Mucosa of gallbladder (tissue), 1 donor: ENCODE results near the gene ZRANB3. TPM values are rescaled to one million over a fixed set of nuclear protein-coding genes. Genes with fewer than 3 reads are reported as not detected.
A peak's percentile ranks its signal among the peaks of the same experiment; 100 is the strongest.

Experiments used
- DNase-seq: peaks from one replicate; pipeline ENCODE4 v3.0.0-alpha.2; 2020; ENCODE audit warnings: low spot score
- total RNA-seq: library from RNA; stranded (reverse); gene quantifications from one replicate; pipeline ENCODE4 v1.2.1, GENCODE V29; 2021
- donor health status: DM: no; HTN: no; CAD: no.

Gene ZRANB3
- total RNA-seq, 1 donor from 2014 or later = 4.8 TPM

DNA sequence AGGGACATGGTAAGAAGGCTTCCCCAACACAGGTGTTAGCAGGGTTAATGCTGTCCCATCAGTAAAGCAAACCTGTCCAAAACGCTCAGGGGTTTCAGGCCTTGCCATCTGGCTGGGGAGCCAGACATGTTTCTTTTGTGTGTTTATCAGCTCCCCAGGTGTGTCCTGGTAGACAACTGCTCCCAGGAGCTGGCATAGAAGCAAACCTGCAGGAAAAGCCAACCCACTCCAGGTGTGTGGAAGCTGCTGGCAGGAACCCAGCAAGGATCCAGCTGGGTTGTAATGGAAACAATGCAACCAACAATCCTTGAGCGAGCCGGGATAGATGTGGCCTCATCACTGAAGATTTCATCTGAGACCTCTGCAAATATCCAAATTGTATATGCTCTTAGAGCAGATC is 355.8 kb downstream of the ZRANB3 start:
- DNase-seq = no peak

DNA sequence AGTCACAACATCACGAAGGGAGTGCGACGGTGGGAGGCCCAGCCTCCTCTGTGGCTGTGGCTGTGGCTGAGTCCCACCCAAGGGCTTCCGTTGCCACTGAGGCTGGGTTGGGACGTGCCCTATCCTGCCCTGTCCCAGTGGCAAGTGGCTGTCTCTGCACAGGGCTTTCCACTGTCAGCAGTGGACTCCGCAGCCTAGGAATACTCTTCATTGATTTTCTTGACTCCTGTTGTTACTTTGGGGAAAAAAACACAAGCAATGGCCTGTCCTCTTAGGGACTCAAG is 356.3 kb downstream of the ZRANB3 start:
- DNase-seq = no peak

DNA sequence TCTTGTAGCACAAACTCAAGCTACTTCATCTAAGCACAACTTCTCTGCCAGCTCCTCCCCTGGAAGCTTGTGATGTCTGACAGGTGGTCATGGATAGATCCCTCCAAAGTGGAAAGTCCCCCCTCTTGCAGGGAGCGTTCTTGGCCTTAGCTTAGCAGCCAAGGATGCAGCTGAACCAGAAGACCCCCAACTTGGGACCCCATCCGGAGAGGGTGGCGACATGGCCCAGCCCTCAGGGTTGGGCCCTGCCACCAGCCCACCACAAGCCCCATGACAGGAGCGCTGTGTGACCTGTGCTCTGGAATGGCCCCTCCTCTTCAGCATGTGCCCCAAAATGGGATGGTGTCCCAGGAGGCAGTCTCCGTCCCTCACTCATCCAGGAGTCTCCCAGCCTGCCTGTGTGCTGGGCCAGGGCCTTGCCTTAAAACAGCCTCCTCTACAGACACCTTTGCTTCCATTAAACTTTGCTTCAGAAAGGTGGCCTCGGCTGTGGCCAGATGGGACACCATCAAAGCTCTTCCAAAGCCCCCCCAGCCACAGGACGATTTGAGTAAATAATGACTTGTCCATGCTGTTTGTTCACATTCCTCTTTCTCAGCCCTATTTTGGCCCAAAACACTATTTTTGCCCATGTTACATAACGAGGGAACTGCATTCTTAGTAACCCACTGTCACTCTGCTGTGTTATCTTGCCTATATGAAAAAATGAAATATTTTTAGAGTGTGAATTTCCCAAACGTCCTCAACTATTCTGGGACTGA is 356.8 kb downstream of the ZRANB3 start:
- DNase-seq = no peak

DNA sequence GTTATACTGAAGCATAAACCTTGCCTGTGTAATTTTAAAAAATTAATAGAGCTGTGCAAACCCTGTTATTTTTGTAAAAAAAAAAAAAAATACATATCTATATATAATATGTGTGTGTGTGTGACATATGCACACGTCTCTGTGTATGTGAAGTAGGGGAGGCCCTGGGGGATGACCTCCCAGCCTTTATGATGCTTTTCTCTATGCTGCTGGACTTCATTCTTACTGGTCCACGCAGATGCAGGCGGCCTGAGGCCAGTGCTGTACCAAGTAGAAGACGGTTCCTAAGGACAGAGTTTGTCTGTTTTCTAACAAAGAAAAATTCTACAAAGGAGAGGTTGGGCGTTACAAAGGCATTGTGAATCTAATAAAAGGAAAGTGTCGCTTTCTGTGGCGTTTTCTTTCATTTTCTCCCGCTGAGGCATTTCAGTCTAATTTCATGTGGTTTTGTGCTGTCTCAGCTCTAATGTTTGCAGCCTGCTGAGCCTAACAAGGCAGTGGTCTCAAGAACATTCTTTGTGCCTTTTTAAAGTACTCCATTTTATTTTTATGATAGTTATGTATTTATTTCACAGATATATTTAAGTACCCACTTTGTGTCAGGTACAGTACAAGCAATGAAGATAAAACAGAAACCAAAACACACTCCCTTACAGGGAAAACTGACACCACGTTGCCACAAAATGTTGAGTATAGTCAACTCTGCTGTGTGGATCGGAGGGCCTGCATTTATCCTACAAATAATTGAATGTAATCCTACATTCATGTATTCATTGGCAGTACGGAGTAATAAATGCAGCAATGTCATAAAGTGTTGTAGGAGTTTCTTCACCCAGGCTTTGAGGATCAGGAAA is 360.9 kb downstream of the ZRANB3 start:
- no peak for DNase-seq

DNA sequence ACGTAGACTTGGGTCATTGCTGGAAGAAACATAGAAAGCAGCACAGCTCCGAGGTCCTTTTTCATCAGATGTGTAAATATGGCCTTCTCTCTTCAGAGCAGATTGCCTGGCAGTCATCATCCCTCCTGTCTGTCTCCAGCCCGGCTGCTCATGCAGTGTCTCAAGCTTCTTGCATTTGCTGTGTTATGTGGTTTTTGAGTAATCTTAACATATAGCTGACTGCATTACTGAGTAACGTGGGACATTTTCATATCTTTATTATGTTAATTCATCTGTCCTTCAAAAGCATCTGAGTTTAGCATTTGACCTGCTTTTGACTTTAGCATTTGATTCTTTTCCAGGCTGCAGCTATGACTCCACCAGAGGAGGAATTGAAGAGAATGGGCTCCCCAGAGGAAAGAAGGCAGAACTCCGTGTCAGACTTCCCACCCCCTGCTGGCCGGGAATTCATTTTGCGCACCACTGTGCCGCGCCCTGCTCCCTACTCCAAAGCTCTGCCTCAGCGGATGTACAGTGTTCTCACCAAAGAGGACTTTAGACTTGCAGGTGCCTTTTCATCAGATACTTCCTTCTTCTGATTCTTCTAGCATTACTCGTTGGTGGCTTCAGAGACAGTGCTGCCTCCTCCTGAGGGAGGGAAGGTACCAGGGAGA is 362.7 kb downstream of the ZRANB3 start:
- peak; percentile 45 for DNase-seq

DNA sequence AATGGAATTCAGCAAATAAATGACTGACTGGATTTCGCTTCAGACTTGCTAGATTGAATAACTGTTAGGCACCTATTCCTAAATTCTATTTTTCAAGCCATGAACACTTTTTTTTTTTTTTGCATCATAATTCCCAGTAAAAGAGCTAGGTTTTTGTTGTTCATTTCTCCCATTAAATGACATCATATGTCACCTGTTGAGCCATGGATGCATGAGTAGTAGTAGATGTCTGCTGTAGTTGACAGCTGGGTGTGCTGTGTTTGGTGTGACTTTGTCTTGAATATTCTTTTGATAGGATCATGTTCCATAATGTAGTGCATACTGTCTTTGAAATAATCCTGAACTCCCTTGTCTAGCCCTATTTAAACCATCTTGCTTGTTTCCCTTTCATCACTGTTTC is 363.7 kb downstream of the ZRANB3 start:
- no peak for DNase-seq

DNA sequence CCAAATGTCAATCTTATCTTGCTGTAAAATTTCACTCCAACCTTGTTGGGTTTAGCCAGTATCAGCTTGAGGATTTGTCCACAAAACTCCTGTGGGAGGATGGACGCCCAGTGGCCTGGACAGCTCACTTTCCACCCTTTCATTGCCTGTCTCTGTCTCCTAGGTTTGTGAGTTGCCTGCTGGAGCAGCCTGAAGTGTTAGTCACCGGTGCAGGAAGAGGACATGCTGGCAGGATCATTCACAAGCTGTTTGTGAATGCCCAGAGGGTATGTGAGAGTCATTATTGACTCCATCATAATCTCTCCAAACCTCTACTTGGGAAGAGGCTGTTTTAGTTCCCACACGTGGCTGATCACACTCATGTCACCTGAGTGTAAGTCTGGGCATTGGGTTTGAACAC is 366.6 kb downstream of the ZRANB3 start:
- no peak for DNase-seq

DNA sequence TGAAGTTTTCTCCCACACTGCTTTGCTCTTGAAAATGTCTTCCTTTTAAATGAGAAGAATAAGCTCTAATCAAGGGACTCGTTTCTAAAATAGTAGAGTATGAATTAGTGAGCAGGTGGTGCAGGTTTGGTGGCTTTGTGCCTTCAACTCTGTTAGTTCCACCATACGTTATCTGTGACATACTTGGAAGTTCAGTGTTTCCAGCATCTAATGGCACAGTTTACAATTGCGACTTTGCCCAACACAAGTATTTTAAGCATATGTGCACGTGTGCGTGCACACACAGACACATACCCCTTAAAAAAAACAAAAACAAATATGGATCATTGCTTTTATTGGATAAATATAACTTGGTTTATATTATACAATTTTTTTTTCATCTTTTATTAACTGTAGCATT is 367.1 kb downstream of the ZRANB3 start:
- DNase-seq = no peak

DNA sequence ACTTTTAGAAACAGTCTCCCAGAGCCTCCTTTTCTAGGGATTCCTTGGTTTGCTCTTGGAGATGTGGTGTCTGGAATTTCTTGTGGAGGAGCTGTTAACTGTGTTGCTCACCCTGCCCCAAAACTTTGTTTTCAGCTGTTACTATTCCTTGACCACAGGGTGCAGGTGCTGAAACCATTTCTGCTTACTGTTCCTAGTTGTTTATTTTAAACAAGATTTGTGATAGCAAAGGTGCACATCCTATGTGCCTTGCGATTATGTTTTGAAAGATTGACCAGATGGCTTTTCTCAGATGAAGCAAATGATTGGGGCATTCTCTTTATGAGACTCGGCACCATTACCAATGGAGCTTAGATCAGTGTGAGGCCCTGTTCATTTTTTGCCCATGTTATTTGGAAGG is 367.7 kb downstream of the ZRANB3 start:
- no peak for DNase-seq

DNA sequence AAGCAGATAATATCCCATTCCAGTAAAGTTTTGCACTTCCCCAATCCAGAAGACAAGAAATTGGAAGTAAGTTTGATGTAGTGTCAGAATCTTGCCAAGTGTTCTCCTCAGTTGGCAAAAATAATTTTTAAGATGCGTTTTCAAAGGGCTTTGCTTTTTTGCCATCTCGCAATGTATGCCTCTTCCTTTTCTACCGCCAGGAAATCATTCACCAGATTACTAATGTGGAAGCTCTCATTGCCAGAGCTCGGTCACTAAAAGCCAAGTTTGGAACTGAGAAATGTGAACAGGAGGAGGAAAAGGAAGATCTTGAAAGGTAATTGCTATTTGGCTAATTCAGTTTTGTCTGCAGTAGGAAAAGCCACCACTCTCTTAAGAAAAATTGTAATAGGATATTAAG is 368.2 kb downstream of the ZRANB3 start:
- no peak for DNase-seq

DNA sequence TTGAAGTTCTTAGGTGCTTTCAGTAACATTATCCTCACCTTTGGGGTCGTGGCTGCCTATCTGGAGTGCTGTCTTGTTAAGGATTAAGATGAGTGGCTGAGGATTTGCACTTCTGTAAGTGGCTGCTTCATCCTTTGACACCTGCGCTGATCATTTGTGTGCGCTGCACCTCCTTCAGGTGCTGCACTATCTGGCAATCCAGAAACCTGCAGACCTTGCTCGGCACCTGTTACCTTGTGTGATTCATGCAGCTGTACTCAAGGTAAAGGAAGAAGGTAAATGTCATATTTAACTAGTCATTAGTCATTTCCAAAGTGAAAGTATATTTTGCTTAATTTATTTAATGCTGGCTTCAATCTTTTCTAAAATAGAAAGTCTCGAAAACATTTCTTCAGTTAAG is 368.6 kb downstream of the ZRANB3 start:
- DNase-seq = no peak

DNA sequence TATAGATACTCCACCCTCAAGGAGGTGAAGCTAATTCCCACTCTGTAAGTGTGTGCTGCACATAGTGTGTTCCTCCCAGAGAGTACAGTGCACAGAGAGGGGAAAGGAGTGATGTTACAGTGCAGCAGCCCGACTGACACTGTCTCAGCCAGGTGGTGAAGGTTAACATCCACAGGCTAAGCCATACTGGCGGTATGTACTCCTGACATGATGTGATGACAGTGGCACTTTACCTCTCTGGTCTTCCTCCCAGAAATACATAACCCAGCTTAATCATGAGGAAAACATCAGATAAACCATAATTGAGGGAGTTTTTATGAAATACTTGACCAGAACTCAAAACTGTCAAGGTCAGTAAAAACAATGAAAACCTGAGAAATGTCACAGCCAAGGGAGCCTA is 371.8 kb downstream of the ZRANB3 start:
- DNase-seq = no peak

DNA sequence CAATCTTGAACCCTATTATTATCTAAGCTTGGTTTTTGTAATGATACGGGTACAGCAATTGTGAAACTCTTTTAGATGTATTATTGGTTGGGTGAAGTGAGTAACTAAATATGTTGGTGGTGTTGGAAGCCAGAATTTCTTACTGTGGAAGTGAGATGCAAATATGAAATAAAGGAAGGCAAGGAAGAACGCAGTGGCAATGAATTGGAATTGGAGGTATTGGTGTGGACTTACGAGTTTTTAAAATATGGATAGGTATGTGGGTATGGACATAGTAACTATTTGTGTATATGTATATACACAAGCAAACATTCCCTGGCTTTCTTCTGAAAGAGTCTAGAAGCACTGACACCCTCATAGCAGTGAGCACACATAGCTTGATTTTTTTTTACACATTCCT is 373.2 kb downstream of the ZRANB3 start:
- DNase-seq = no peak

DNA sequence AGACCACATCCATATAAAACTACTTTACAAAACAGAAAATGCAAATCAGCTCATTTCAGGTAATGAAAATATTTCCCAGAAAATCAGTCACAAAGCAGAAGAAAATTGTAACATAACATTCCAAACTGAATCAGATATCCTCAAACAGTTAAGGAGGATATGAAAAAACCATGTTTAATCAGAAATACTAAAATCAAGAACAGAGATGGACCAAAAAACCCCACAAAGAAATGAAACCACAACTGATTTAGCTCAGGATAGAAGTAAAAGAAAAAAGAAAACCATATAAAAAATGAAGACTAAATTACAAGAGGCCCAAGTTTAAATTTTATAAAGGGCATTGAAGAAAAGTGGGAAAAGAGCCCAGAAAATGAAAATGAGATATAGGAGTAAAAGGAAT is 376.1 kb downstream of the ZRANB3 start:
- DNase-seq = no peak

DNA sequence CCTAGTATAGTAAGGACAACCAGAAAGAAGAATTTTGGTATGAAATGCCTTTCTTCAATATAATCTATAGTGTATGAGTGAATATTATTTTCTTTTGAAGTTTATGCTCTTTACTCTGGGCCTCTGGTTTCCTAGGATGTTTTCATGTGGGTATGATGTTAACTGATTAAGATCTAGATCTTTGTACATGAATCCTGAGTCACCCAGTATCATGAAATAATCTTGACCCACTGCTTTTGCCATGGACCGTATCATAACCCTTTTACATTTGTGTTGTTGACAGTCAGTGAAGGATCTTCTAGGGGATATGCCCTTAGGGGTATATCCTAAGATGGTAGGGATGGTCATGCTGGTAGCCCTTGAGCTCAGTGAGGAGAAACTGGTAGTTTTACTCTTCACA is 378.7 kb downstream of the ZRANB3 start:
- no peak for DNase-seq

DNA sequence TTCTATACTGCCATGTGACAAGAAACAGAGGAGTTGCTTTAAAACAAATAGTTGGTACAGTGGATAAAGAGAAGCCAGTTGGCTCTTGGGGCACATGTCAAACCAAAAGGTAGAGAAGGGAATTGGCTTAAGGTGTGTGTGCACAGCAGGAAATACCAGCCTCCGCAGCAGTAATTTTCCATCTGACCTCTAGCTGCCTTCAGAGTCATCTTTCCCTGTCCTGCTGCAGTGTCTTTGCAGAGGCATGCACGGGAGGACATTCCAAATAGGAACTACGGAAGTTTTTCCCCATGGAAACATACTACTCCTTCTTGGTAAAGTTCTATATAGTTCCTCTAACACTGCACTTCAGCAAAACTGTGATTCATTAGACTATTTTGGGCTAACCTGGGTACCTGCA is 379.4 kb downstream of the ZRANB3 start:
- no peak for DNase-seq

DNA sequence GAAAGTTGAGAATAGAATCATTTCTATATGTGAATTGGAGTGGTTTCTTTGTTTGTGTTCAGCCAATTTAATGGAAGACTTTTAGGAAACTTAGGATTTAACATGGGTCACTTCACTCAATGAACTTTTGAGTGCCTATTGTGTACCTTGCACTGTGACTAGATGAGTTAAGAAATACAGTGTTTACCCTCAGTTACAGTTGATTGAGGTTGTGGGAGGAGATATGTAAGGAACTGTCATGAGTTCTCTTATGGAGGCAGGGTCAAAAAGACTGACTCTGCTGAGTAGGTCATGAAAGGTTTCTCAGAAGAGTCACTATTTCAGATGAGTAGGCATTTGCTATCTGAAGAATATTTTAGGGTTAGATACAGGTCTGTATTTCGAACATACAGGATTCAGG is 380.3 kb downstream of the ZRANB3 start:
- DNase-seq = no peak

DNA sequence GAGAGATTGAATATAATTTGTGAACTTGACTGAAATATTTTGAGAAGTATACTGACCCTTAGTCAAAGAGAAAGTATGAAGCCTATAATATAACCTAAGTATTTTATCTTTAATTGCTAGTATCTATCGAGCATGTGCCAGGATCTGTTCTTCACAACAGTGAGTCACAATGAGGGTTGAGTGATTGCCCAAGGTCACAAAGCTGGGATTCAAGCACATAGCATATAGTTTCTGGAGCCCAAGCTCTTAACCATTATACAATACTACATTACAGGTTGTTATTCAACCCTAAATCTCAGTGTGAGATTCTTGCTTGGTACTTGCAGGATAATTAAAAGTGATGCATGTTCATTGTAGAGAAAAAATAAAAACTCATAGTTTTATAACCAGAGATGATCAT is 381.8 kb downstream of the ZRANB3 start:
- no peak for DNase-seq

DNA sequence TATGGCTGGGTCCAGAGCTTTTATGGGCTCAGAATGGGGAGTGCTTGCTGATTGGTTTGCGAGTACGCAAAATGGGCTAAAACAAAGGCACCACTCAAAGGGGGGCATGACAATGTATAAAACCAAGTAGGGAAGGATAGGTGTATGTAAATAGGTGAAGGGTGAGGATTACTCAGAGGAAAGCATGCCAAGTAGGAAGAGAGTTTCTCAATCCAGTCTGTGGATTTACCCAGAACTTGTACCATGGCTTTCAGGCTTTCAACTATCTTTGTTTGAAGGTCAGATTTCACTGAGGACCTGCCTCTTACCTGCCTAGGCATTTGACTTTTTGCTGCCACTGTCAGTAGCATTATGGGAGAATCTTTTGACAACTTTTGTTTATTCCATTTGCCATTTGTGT is 386.7 kb downstream of the ZRANB3 start:
- DNase-seq = no peak

DNA sequence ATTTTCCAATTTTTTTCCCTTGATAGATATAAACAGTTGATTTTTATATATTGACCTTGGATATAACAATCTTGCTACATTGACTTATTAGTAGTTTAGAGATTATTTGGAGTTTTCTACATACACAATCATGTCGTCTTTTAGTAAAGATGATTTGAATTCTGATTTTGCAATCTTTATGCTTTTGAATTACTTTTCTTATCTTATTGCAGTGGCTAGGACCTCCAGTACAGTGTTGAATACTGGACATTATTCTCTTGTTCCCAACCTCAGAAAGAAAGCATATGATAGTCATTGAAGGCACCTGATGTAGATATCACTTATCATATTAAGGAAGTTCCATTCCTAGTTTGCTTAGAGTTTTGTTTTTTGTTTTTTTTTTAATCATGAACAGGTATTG is 388.7 kb downstream of the ZRANB3 start:
- no peak for DNase-seq

DNA sequence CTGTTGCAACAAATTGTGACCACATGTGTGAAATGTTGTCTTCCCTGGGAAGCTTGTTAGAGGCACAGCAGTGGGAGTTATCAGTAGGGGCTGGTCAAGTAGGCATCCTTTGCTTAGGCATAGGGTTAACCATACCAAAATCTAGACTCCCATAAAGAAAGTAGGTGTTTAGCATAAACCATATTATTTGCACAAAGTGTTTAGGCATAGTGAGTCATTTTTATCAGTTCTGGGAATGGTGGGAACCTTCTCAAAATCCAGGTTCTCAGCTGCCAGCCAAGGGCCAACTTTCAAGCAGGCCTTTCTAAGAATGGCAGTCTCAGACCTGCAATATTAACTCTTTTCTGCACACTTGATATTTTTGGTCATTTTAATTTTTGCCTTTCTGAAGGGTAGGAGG is 390.4 kb downstream of the ZRANB3 start:
- DNase-seq = no peak

DNA sequence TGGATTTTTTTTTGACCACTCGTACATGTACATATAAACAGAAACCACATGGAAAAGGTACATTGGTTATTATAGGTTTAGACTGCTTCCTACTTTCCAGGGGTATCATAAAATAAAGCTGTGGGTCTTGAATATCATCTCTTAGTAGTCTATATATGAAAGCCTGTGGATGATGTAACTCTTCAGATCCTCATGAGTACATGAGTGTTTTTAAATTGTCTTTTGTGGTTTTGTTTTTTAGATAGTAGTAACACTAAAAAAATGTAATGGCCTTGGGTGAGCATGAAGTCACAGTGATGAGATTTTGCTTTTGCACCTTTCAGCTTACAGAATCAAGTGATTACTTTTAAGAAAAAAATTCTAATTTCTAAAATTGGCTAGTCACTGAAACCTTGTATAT is 398.7 kb downstream of the ZRANB3 start:
- no peak for DNase-seq

DNA sequence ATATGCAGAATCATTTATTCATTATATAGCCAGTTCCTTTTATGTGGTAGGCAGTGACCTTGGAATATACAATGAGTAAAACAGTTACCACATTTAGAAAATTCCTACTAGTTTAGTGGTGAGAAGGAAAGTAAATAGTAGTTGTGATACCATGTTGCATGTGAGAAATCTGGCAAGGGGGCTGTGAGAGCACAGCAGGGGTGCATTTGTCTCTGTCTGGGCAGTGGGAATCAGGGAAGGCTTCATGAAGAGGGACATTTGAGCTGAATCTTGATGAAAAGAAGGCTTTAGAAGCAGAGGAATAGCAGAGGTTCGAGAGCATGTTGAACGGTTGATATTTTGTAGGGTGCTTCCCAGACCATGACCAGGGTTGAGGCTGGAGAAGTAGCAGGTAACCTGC is 400.3 kb downstream of the ZRANB3 start:
- DNase-seq = no peak
